PC-9 (cell line): ENCODE results near the gene SPDYE18. TPM values are rescaled to one million over a fixed set of nuclear protein-coding genes. Genes with fewer than 3 reads are reported as not detected.
"Not testable (repeated sequence)": the region's sequence is repeated elsewhere in the genome, so short reads cannot be mapped to it uniquely, and the experiment has no call there.

ENCODE experiments used
- BruUV-seq: library from RNA; stranded (reverse); fragments of 400-500 nt; replicated peaks from 2 replicates; lab custom pipeline; 2021; lab: Mats Ljungman, UMichigan
- CTCF ChIA-PET: fragments of 300-600 bp; sonication (Branson Sonifier 250); formaldehyde crosslinking; loops from one replicate; lab custom pipeline; 2022; ENCODE audit warnings: antibody characterized with exemption; lab: Charles Lee
- POLR2A ChIA-PET: fragments of 300-600 bp; sonication (Branson Sonifier 250); formaldehyde crosslinking; loops from one replicate; lab custom pipeline; 2022; ENCODE audit warnings: antibody characterized with exemption; ENCODE audit not compliant: unreplicated experiment; lab: Charles Lee
- DNase-seq, 2 experiments: peaks; one replicate each; pipeline versions ENCODE4 v3.0.0 to v3.0.0-alpha.2; 2015 to 2022; ENCODE audit warnings: mixed read lengths in 1 of 2
- H2AFZ ChIP-seq: fragments of 200-600 bp; sonication (generic); 2 replicates; pipeline ENCODE4 v1.8.1; 2017; ENCODE audit warnings: antibody characterized with exemption
- H3F3A ChIP-seq: fragments of 200-600 bp; sonication (generic); 2 replicates; pipeline ENCODE4 v1.8.1; 2017; ENCODE audit warnings: antibody characterized with exemption, mild to moderate bottlenecking, low read depth; ENCODE audit not compliant: insufficient read depth
- H3K27ac ChIP-seq: fragments of 200-600 bp; sonication (generic); 2 replicates; pipeline ENCODE4 v1.6.1; 2016; ENCODE audit warnings: mixed run types
- H3K27me3 ChIP-seq: fragments of 200-600 bp; sonication (generic); 2 replicates; pipeline ENCODE4 v1.6.1; 2016; ENCODE audit warnings: low read depth, mixed run types; ENCODE audit not compliant: insufficient read depth
- H3K36me3 ChIP-seq: fragments of 200-600 bp; sonication (generic); 2 replicates; pipeline ENCODE4 v1.6.1; 2016; ENCODE audit warnings: low read depth, mixed run types
- H3K4me1 ChIP-seq: fragments of 200-600 bp; sonication (generic); replicated peaks from 2 replicates; pipeline ENCODE4 v1.6.1; 2016; ENCODE audit warnings: mixed run types; ENCODE audit not compliant: insufficient read depth
- H3K4me2 ChIP-seq: fragments of 200-600 bp; sonication (generic); 2 replicates; pipeline ENCODE4 v1.6.1; 2017; ENCODE audit warnings: mixed run types
- H3K4me3 ChIP-seq: fragments of 200-600 bp; sonication (generic); 2 replicates; pipeline ENCODE4 v1.6.1; 2016; ENCODE audit warnings: mixed run types
- H3K79me2 ChIP-seq: fragments of 200-600 bp; sonication (generic); 2 replicates; pipeline ENCODE4 v1.6.1; 2017; ENCODE audit warnings: low read depth, mixed run types
- H3K9me2 ChIP-seq: fragments of 200-600 bp; sonication (generic); 2 replicates; pipeline ENCODE4 v1.8.1; 2017; ENCODE audit warnings: mild to moderate bottlenecking; ENCODE audit not compliant: insufficient read depth
- H3K9me3 ChIP-seq: fragments of 200-600 bp; sonication (generic); 2 replicates; pipeline ENCODE4 v1.8.1; 2016; ENCODE audit warnings: low read depth; ENCODE audit not compliant: insufficient read depth
- H4K20me1 ChIP-seq: fragments of 200-600 bp; sonication (generic); 2 replicates; pipeline ENCODE4 v1.8.1; 2017; ENCODE audit not compliant: insufficient read depth
- intact Hi-C: fragments of 100-400 bp; cut with micrococcal nuclease; formaldehyde crosslinking; loops from one replicate; pipeline ENCODE4 v1.10.0; 2022; ENCODE audit not compliant: unreplicated experiment
- total RNA-seq: library from RNA; stranded (reverse); gene quantifications from 2 replicates; pipeline ENCODE4 v1.2.3, GENCODE V29; 2021

SPDYE18 gene
- total RNA-seq, 1 experiment from 2014 or later, result 0.44 TPM

GRCh38 chr7:77006127-77007110 lies 55.9 kb downstream of the SPDYE18 start:
- H4K20me1 ChIP-seq, POLR2A ChIA-PET, H3K79me2 ChIP-seq, H3K9me2 ChIP-seq, H3K9me3 ChIP-seq, H2AFZ ChIP-seq, BruUV-seq, H3K36me3 ChIP-seq, CTCF ChIA-PET, H3F3A ChIP-seq, H3K27me3 ChIP-seq, intact Hi-C loops: not testable (repeated sequence)
- Histone ChIP-seq H3K4me2 (peak overlapping the region; percentile 82), H3K4me1 (peaks cover 39% of the 10 kb centered on the region), H3K4me3 (peak overlapping the region; percentile 35; the same call in 1 of the 2 replicates), H3K27ac (peak overlapping the region; percentile 90)
- peak; percentile 40 to 70 for DNase-seq

GRCh38 chr7:77005461-77006057 lies 56.8 kb downstream of the SPDYE18 start:
- H3K4me2 ChIP-seq, result 0 out of 2 replicates have a peak overlapping the region, but pooled peaks have one; percentile 13
- peaks cover 42% of the 10 kb centered on the region for H3K4me1 ChIP-seq
- POLR2A ChIA-PET, H3F3A ChIP-seq, H3K4me3 ChIP-seq, H3K27me3 ChIP-seq, H3K79me2 ChIP-seq, H3K9me2 ChIP-seq, H3K36me3 ChIP-seq, H4K20me1 ChIP-seq, H2AFZ ChIP-seq, CTCF ChIA-PET, H3K27ac ChIP-seq, DNase-seq, intact Hi-C loops, H3K9me3 ChIP-seq: not testable (repeated sequence)
- BruUV-seq, result TSS peak; percentile 80

- H3K27me3 ChIP-seq, H2AFZ ChIP-seq, H3K4me3 ChIP-seq, H4K20me1 ChIP-seq, H3K9me3 ChIP-seq, H3K27ac ChIP-seq, intact Hi-C loops, CTCF ChIA-PET, POLR2A ChIA-PET, H3K36me3 ChIP-seq, H3K9me2 ChIP-seq, BruUV-seq, DNase-seq, H3F3A ChIP-seq, H3K4me2 ChIP-seq, H3K79me2 ChIP-seq: not testable (repeated sequence)
- H3K4me1 ChIP-seq, result peaks cover 42% of the 10 kb centered on the region
Measured at GRCh38 chr7:77004151-77004550, 58.2 kb downstream of the SPDYE18 start.

DNA sequence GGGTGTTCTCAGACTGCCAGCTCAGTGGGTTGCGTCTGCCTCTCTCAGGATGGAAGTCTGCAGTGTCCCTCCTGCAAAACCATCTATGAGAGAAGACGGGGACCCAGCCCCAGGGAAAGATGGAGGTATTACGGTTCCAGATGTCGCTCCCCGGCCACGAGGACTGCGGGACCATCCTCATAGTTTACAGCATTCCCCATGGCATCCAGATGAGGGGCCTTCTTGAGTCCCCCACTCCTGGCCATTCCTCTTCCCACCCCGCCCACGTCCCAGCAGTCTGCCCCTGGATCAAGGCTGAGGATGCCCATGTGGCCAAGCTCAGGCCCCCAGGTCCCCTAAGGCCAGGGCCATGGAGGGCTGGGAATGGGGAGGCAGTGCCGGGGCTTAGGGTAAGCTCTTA lies 59.1 kb downstream of the SPDYE18 start:
- H3K4me3 ChIP-seq, H3F3A ChIP-seq, H2AFZ ChIP-seq, POLR2A ChIA-PET, intact Hi-C loops, H3K27ac ChIP-seq, H3K79me2 ChIP-seq, H4K20me1 ChIP-seq, H3K27me3 ChIP-seq, H3K9me3 ChIP-seq, H3K36me3 ChIP-seq, CTCF ChIA-PET, H3K9me2 ChIP-seq, DNase-seq, BruUV-seq: not testable (repeated sequence)
- H3K4me1 ChIP-seq, result peaks cover 42% of the 10 kb centered on the region
- peak overlapping the region; percentile 63; the same call in 1 of the 2 replicates for H3K4me2 ChIP-seq

- H3F3A ChIP-seq, H3K27me3 ChIP-seq, H4K20me1 ChIP-seq, DNase-seq, H3K4me3 ChIP-seq, POLR2A ChIA-PET, H3K9me3 ChIP-seq, H2AFZ ChIP-seq, H3K79me2 ChIP-seq, BruUV-seq, H3K9me2 ChIP-seq, intact Hi-C loops, H3K36me3 ChIP-seq: not testable (repeated sequence)
- Histone ChIP-seq H3K4me1 (peaks cover 41% of the 10 kb centered on the region), H3K4me2 (peak overlapping the region; percentile 63), H3K27ac (peak overlapping the region; percentile 69)
- CTCF ChIA-PET, result interaction anchor here (0.6 kb wide), 1 partner anchor 207 kb away, joined by 3 read pairs; no protein-coding TSS in a partner anchor
Measured at GRCh38 chr7:77002678-77003233, 59.6 kb downstream of the SPDYE18 start.

- POLR2A ChIA-PET, H3K4me3 ChIP-seq, H3K9me3 ChIP-seq, H3K27me3 ChIP-seq, H3F3A ChIP-seq, intact Hi-C loops, H3K9me2 ChIP-seq, H3K79me2 ChIP-seq, H3K36me3 ChIP-seq, BruUV-seq, H2AFZ ChIP-seq, H4K20me1 ChIP-seq: not testable (repeated sequence)
- peaks cover 34% of the 10 kb centered on the region for H3K4me1 ChIP-seq
- CTCF ChIA-PET, result interaction anchor here (0.6 kb wide), 1 partner anchor 208 kb away, joined by 3 read pairs; no protein-coding TSS in a partner anchor
- H3K27ac ChIP-seq, result peak overlapping the region; percentile 69
- DNase-seq, result peak; percentile 79 to 94
- H3K4me2 ChIP-seq, result peak overlapping the region; percentile 63
Measured at GRCh38 chr7:77002104-77002503, 60.3 kb downstream of the SPDYE18 start.
